ENCODE measurements around the gene MYO7B.

MYO7B gene

DNA sequence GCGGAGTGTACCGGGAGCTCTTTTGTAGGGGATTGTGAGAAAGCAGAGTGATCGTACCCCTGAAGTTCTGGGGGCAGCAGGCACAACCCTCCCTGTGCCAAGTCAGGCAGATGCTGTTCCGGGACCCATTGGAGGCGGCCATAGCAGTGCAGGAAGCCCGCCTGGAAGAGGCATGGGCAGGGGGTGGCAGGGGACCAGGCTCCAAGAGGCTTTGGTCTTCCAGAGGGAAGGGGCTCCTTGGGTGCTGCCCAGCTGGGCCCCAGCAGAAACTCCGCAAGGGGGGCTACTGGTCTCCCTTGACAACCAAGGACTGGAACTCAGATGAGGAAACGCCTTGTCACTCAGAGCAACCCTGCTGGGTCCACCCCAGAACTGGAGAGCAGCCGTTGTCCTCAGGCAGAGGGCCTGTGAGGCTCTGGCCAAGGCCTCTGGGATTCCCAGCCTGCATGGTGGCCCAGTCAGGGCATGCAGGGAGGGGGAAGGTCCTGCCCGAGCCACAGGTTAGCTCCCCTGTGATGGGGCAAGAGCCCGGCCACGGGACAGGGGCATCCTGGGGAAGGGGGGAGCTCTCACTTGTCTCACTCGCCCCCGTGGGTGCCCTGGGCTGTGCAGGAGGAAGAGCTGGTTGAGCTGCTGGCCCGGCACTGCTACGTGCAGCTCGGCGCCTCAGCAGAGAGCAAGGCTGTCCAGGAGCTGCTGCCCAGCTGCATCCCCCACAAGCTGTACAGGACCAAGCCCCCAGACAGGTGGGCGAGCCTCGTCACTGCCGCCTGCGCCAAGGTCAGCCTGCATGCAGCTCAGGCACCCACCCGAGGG lies 89.5 kb downstream of the MYO7B start:
- DNase-seq (ENCODE audit: low read depth, low spot score): no peak

DNA sequence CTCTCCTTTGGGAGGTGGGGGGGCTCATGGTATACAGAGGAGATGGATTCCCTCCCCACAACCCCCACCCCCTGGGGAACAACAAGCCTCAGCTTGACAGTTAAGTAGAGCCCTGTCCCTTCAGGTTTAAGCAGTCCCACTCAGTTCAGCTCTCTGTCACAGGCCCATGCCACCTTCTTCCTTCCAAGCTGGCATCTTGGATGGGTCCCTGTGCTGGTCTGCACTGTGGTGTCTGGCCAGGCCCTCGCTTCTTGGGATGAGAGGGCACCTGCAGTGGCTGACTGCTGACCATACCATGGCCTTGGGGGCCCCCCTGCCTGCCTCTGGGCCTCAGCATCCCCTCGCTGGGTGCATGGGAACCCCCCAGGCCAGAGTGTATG lies 90.1 kb downstream of the MYO7B start:
- no peak for DNase-seq (ENCODE audit: low read depth, low spot score)

DNA sequence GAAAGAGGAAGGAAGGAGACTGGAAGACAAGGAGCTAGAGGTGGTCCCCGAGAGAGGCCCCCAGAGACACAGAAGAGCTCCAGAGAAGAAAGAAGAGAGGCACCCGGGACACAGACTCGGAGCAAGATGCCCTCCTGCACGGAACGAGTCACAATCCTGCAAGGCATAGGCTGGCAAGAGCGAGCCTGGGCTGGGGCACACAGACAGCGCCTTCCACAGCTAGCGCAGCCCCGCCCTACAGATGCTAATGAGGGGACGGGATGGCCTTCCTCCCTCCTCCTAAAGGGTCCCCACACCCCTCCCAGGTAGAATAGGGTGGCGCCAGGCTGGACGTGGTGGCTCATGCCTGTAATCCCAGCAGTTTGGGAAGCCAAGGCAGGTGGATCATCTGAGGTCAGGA lies 90.7 kb downstream of the MYO7B start:
- DNase-seq (ENCODE audit: low read depth, low spot score): no peak

DNA sequence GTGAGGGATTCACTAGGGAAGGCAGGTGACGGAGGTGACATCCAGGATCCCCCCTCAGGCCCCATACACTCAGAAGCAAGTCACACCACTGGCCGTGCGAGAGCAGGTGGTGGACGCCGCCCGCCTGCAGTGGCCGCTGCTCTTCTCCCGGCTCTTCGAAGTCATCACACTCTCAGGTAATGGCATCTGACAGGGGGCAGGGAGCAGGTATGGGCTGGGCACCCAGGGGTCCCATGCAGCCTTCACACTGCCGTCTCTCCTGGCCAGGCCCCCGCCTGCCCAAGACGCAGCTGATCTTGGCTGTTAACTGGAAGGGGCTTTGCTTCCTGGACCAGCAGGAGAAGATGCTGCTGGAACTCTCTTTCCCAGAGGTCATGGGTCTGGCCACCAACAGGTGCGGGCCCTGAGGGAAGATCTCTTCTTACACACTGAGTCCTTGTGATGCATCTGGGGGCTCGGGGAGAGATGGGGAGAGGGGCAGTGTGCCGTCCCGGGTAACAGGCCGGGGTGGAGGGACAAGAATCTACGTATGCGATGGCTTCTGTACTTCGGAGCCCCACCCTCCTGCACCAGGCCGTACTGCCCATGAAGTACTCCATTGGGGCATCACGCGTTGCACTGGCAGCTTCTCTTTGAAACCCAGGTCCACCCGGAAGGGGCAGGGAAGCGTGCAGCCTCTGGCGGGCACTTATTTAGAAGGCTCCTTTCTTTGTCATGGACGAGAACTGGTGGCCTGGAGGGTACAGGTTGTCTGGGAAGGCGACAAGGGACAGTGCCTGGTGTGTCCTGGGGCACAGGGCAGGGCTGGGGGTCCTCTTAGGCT lies 91.6 kb downstream of the MYO7B start:
- no peak for DNase-seq (ENCODE audit: low read depth, low spot score)

DNA sequence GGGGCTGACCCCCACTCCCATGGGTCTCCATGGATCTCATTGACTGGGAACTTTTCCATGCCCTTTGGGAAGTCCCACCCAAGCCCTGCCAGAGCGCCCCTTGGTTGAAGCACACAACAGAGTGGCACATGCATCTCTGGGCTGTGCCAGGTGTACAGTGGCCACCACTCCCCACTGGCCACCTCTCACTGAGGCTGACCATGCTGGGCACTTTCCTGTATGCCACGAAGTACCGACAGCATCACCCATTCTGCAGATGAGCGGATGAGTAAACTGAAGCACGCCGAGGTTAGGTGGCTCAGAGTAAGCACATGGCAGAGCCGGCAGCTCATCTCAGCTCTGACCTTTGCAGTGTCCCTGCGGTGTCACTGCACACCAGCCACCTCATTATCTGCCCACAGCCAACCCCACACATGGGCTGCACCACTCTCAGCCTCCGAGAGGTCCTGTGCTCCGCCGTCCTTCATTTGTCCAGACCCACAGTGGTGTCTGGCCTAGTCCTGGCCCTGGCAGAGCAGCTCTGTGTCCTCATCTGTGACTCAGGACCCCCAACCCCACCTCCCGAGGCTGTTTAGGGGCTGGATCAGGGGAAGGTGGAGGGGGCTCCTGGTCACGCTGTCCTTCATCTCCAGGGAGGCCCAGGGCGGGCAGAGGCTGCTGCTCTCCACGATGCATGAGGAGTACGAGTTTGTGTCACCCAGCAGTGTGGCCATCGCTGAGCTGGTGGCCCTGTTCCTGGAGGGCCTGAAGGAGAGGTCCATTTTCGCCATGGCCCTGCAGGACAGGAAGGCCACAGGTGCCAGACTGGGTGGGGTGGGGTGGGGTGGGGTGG lies 92.5 kb downstream of the MYO7B start:
- DNase-seq (ENCODE audit: low read depth, low spot score): no peak

DNA sequence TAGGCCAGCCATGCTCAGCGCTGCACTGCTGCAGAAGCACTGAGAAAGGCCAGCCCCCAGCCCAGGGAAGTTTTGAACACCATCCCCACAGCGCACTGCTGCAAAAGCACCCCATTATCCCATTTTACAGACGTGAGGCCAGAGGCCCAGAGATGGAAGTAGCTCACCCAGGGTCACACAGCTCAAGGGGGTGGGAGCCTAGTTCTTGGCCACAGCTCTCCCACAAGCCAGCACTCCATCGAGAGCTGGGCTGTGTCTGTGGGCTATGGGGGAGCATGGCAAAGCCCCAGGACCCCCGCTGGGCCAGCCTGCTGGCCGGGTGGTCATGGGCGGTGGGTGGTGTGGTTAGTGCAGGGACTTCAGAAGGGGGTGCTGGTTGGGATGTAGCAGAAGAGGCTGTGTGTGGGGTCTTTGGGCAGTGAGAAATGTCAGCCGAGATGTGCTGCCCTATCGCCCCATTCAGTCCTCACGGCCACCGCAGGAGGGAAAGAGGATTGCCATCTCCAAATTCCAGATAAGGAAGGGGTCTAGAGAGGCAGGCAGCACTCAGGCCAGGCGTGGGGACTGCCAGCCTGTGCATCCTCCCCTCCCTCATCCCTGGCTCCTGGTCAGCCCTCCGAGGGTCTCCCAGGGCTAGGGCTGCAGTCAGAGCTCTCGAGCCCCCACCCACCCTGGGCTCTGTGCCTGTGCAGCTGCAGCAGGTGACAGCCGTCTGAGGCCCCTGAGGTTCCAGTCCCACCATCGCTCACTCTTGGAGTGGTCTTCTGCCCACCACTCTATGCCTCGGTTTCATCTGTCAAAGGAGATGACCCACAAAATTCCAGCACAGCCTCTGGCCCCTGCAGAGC lies 93.5 kb downstream of the MYO7B start:
- no peak for DNase-seq (ENCODE audit: low read depth, low spot score)

DNA sequence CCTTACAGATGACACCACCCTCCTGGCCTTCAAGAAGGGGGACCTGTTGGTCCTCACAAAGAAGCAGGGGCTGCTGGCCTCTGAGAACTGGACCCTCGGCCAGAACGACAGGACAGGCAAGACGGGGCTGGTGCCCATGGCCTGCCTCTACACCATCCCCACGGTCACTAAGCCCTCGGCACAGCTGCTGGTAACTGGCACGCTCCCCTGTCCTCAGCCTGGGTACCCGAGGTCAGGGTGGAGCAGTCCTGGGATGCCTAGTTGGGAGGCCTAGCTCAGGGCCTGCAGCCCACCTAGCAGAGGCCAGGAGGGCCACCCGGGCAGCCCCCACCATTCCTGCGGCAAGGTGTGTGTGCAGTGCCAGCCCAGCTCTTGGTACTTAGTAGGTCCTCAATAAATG lies 94.2 kb downstream of the MYO7B start:
- no peak for DNase-seq (ENCODE audit: low read depth, low spot score)

DNA sequence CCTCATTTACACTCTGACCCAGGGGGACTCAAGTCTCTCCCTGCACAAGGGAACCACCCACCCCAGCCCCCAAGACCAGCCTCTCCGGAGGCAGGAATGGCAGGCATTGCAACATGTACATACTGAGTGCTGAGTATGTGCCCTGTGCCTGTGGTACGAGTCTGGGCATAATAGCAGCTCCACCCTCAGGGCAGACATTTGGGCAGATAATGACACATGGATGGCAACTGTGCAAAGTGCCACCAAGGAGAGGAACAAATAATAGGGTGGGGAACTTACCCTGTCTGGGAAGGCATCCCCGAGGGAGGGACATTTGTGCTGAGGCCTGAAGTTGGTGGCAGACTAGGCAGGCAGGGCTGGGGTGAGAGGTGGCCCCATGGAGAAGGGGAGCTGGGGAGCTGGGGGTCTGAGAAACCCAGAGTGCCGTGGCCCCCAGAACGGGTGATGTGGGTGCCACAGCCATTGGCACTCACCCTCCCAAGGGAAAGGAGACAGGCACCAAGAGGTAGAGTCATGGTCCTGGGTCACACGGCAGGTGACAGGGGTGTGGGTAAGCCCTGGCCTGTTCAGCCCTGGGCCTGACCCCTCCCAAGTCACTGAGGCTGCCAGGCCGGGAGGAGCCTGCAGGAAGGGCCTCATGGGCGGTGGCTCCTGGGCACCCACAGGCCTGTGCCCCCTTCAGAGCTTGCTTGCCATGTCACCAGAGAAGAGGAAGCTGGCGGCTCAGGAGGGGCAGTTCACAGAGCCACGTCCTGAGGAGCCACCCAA lies 94.8 kb downstream of the MYO7B start:
- DNase-seq (ENCODE audit: low read depth, low spot score): no peak

DNA sequence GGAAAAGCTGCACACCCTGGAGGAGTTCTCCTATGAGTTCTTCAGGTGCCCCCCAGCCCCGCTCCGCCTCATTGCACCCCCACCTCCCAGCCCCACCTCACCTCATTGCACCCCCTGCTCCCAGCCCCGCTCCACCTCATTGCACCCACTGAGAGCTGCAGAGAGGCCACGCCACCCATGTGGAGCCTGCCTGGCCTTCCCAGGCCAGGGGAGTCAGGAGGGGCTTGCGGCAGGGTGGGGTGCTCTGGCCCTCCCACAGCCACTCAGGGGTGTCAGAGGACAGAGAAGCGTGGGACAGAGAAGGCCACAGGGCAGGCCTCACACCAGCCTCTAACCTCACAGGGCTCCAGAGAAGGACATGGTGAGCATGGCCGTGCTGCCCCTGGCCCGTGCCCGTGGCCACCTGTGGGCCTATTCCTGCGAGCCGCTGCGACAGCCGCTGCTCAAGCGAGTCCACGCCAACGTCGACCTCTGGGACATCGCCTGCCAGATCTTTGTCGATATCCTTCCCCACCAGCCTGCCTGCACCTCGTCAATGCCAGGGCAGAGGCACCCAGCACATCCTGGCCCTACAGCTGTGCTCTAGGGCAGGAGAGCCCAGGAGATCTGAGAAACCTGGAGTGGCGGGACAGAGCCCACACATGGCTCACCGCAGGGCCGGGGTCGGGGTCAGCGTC lies 95.5 kb downstream of the MYO7B start:
- DNase-seq (ENCODE audit: low read depth, low spot score): no peak

DNA sequence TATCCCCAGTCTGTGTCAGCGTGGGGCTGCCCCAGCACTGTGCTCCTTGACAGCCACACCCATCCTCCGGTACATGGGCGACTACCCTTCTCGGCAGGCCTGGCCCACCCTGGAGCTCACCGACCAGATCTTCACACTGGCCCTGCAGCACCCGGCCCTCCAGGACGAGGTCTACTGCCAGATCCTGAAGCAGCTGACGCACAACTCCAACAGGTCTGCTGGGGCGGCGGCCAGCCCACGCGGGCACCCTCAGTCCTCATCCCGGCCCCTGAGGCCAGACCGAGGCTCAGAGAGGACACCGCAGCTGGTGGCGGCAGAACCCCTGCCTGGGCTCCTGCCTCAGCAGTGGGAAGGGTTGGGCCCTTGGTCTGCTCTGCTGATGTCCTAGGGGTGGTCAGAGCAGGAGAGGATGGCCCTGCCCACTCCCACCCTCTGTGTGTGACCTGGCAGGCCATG lies 96.1 kb downstream of the MYO7B start:
- DNase-seq (ENCODE audit: low read depth, low spot score): no peak

DNA sequence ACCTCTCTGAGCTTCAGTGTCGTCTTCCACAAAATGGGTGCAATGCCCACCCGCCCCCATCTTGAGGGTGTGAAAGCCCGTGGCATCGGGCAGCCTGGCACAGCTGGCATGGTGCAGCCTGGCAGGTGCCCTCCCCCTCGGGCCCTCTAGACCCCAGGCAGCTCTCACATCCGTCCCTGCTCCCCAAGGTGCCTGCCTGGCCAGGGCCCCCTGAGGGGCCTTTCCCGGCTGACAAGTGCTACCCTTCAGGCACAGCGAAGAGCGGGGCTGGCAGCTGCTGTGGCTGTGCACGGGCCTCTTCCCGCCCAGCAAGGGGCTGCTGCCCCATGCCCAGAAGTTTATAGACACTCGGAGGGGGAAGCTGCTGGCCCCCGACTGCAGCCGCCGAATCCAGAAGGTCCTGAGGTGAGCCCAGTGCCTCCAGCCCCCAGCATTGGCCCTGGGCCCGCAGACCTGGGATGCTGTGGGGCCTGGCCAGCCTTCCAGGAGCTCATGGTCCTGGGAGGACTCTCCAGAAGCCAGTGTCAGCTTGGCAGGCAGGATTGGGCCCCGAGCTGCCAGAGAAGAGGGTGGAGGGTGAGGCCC lies 96.6 kb downstream of the MYO7B start:
- no peak for DNase-seq (ENCODE audit: low read depth, low spot score)

DNA sequence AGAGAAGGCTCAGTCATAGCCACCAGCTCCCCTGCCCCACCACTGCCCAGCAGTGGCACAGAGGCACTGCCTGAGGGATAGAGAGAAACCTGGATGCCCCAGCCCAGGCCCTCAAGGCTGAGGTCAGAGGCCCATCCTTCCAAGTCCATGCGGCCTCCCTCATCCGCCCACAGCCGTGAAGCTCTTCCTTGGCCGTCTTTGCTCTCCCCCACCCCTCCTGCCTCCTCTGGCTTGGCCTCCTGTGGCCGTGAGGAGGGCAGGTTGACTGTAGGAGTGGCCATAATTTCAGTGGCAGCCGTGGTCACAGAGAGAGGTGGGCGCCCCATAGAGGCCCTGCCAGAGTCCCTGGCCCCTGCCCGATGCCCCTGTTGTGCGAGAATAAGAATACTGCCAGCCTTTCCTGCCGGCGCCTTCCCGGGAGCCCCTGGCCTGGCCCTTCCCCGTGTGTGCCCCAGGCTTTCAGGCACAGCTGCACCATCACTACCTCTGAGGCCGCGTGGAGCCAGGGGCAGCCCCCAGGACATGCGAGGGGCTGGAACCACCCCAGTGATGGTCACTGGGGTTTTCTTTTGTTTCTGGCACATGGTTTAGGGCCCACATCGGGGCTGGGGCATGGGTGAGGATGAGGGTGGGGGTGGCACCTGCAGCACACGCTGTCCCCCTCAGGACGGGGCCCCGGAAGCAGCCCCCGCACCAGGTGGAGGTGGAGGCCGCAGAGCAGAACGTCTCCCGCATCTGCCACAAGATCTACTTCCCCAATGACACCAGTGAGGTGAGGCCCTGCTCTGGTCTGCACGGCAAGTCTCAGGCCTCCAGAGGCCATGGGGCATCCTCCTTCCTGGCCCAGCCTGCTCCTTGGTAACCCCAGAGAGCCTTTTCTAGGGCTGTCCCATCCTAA lies 97.4 kb downstream of the MYO7B start:
- no peak for DNase-seq (ENCODE audit: low read depth, low spot score)

DNA sequence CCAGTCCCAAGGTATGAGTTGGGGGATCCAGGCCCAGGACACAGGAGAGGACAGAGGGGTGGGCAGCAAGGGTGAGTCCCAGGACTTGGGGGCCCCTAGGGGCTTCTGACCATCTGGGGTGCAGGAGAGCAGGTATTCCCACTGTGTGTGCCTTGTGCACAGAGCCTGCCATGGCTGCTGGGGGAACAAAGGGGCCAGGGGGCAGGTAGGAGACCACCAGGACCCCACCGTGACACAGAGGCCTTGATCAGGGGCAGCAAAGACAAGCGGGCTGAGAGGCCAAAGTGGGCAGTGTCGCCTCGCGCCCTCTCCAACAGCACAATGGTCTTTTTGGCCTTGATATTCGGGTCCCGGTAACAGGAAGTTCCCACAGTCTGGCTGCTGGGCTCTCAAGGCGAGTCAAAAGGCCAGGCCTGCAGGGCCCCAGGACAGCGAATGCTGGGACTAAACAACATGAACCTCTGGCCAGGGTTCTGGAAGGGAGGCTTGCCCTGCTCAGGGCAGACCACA lies 98.1 kb downstream of the MYO7B start:
- DNase-seq (ENCODE audit: low read depth, low spot score): no peak

DNA sequence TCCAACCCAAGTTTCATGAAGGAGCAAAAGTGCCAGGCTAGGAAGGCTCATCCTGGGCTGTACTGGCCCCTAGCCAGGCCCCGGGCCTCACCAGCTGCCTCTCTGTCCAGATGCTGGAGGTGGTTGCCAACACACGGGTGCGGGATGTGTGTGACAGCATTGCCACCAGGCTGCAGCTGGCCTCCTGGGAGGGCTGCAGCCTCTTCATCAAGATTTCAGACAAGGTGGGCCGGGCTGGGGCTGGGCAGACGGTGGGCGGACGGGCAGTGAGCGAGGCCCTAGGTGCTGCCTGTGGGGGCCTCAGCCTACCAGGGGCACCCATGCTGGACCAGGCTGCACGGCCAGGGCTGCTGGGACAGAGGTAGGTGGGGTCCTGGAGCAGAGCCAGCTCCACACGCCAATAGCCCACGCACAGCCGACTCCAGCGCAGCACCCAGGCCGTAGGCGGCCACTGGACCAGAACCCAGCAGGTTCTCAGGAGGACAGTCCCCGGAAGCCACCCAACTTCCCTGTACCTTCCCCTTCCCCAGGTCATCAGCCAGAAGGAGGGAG lies 98.7 kb downstream of the MYO7B start:
- no peak for DNase-seq (ENCODE audit: low read depth, low spot score)

DNA sequence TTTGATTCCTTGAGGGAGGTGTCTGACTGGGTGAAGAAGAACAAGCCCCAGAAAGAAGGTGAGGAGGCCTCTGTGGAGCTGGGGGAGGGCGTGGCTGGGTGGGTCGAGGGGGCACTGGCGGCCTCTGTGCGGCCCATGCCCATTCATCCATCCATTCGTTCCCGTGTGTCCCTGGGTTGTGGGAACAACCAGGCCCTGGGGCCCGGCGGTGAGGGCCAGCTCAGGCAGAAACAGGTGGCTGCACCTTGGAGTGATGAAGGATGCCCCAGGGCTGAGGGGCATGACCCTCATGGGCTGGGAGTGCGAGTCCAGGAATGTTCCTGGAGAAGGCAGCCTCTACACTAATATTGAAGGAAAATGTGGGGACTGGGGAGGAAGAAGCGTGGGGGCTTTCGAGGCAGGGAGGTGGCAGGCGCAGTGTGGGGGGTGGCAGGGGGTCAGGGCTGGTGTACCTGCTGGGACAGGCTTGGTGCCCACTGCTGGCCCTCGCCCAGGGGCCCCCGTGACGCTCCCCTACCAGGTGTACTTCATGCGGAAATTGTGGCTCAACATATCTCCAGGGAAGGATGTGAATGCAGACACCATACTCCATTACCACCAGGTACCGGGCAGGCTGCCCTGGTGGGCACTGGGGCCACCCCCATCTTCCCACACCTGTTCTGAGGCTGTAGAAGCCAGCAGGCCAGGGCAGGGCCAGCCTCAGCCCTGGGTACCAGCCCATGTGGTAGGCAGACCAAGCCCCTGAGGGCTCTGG lies 99.3 kb downstream of the MYO7B start:
- DNase-seq (ENCODE audit: low read depth, low spot score): no peak

DNA sequence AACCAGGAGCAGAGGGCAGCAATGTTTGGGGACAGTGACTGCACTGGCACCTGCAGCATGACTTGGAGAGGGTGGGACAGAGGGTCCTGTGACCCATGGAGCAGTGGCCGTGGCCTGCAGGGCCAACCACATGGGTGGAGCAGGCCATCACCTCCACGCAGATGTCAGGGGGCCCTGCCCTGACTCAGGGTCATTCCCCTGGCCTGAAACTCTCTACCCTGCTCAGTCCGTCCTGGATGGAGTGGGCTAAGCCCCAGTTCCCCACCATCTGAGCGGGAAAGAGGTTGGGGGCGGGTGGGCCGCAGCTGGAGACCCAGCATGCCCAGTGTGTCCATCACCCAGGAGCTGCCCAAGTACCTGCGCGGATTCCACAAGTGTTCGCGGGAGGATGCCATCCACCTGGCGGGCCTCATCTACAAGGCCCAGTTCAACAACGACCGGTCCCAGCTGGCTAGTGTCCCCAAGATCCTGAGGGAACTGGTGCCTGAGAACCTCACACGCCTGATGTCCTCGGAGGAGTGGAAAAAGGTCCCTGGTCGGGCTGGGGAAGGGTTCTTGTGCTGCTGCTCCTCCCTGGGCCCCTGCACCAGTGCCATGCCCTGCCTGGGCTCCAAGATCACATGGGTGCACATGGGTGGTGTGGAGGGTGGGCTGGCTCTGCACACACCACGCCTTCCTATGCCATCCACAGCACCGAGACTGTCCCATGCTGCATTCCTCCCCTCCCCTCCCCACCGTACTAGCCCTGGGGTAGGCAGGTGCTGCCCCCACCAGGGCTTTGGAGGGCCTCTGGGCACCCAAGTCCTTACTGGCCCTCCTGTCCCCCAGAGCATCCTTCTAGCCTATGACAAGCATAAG lies 100.1 kb downstream of the MYO7B start:
- DNase-seq (ENCODE audit: low read depth, low spot score): no peak
